Measurements from ENCODE around the gene SLC1A3.
"Not testable (repeated sequence)": the region's sequence is repeated elsewhere in the genome, so short reads cannot be mapped to it uniquely, and the experiment has no call there.

Gene SLC1A3

GRCh38 chr5:36606428-36607113 lies at the start of gene SLC1A3:
Gene SLC1A3, plus strand, starts transcription at chr5:36606606. Its CDS starts 1,818 bp downstream, at chr5:36608424.
- peak; percentile 57 for DNase-seq (ENCODE audit: low read depth, low spot score)

DNA sequence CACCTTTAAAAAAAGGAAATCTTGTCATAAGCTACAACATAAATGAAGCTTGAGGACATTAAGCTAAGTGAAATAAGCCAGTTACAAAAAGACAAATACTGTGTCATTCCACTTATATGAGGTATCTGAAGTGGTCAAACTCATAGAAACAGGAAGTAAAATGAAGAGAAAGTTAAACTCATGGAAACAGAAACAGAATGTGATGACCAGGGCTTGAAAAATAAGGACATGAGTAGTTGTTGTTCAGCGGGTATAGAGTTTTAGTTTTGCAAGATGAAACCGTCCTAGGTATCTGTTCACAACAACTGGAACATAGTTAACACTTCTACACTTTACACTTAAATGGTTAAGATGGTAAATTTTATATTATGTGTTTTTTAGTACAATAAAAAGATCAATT lies 47.8 kb upstream of the SLC1A3 start:
- no peak for DNase-seq (ENCODE audit: low read depth, low spot score)

DNA sequence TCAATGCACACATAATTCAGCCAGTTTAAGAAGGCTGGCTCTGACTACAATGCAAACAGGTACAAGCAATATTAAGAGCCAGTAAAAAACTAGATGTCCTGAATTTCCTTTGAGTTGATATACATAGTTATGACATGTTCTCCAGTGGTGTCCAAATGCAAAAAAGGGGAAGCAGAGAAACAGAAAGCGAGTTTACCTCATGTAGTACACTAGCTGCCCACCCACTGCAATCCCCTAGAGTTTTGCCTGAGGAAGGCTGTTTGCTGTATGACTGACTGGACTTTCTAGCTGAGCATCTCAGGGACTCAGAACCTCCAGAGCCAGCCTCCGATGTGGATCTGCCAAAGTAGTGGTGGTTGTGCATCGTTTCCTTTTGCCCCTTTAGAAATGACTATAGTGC lies 44.8 kb upstream of the SLC1A3 start:
- no peak for DNase-seq (ENCODE audit: low read depth, low spot score)

- no peak for DNase-seq (ENCODE audit: low read depth, low spot score)
Measured at GRCh38 chr5:36569491-36569890, 36.9 kb upstream of the SLC1A3 start.

GRCh38 chr5:36570301-36571095 lies 35.9 kb upstream of the SLC1A3 start:
- peak; percentile 84 for DNase-seq (ENCODE audit: low read depth, low spot score)

- no peak for DNase-seq (ENCODE audit: low read depth, low spot score)
Measured at GRCh38 chr5:36571401-36572042, 34.9 kb upstream of the SLC1A3 start.

GRCh38 chr5:36573438-36573837 lies 33.0 kb upstream of the SLC1A3 start:
- DNase-seq (ENCODE audit: low read depth, low spot score), result peak; percentile 66

GRCh38 chr5:36575361-36575781 lies 31.0 kb upstream of the SLC1A3 start:
- DNase-seq (ENCODE audit: low read depth, low spot score), result no peak

DNA sequence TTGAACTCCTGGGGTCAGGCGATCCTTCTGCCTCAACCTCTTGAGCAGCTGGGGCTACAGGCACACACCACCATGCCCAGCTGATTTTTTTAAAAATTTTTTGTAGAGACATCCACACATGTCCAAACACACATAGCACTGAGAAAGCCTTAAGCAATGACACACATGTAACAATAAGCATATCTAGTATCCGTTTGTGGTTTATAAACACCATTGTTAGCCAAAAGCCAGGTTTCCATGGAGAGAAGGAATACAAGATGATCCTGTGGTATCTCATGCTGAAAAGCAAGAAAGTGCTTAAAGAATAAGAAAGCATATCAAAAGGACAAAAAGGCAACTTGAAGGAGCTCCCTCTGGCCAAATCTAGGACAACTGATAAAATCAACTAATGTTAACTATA lies 29.7 kb upstream of the SLC1A3 start:
- DNase-seq (ENCODE audit: low read depth, low spot score), result no peak

- DNase-seq (ENCODE audit: low read depth, low spot score), result not testable (repeated sequence)
Measured at GRCh38 chr5:36579858-36580257, 26.5 kb upstream of the SLC1A3 start.

DNA sequence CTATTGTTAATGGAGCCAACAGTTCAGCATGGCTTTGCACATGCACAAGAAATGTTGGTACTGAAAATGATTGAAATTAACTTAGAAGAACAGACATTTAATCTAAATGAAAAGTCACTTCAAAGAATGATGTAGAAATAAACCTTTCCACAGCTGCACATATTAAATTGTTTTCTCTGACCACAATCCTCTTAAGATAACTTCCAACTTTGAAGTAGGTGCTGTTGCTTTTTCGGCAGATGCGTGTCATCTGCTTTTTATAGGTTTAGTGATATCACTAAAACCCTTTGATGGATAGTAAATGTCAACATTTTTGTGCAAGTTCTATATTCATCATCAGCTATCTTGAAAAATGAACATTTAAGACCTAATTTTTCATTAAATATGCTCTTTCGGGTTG lies 25.3 kb upstream of the SLC1A3 start:
- no peak for DNase-seq (ENCODE audit: low read depth, low spot score)

- DNase-seq (ENCODE audit: low read depth, low spot score), result no peak
Measured at GRCh38 chr5:36584009-36584875, 22.2 kb upstream of the SLC1A3 start.

DNA sequence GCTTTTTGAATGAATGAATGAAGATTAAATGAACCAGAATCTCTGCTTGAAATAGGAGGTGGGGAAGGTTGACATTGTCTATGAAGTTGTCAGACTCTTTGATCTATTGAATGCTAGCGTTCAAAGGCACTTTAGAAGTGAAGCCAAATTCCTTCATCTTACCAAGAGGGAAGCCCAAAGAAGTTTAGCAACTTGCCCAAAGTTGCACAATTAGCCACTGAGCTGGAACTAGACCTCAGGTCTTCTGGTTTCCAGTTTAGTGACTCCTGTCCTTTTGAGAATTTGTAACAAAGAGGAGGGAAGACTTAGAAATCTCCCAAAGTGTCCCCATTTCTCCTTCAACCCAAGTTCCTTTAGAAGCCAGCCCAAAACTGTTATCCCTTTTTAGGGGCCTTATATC lies 20.7 kb upstream of the SLC1A3 start:
- no peak for DNase-seq (ENCODE audit: low read depth, low spot score)

DNA sequence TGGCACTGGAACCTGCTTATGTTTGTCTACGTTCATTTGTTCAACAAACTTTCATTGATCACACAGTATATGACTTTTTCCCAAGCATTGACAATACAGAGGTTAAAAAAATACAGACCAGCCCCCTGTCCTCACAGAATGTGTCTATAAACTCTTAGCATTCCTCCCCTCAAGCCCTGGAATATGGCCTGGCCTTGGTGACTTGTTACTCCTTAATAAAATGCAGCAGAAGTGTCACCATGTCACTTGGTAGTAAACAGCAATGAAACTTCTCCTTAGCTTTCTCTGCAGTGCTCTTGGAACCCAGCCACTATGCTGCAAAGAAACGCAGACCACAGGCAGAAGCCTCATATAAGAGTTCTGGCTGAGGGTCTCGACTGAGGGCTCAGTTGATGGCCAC lies 19.1 kb upstream of the SLC1A3 start:
- no peak for DNase-seq (ENCODE audit: low read depth, low spot score)

GRCh38 chr5:36589735-36590134 lies 16.7 kb upstream of the SLC1A3 start:
- DNase-seq (ENCODE audit: low read depth, low spot score), result not testable (repeated sequence)

DNA sequence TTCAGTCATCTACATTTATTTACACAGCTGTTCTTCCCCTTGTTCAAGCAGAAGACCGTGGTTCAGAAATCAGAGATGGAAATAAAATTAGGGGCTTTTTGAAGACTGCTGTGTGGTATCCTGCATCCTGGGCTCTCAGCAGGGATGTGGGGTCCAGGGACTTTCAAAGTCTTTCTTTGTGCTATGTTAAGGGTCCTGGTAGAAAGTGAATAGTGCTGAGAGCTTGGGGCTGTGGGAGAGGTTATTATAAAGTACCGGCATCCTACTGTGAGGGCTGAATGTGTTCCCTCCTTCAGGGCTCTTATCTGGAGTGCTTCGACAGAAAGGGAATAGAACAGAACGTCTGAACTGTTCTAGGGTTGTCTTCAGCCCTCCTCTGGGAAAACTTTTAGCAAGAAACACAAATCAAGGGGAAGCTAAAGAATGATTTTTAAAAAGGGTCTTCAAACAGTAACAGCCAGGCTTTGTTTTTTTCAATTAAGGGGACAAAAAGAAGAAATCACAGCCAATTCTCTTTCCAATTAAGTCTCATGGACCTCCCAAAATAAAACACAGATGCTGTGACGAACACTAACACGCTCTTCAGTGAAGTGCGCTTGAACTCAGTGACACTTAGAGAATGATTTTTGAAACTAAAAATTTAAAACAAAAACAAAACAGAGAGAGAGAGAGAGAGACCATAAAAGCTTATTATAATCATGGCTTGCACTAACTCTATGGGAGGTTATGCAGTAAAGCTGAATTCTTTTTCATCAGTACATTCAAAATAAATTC lies 15.7 kb upstream of the SLC1A3 start:
- DNase-seq (ENCODE audit: low read depth, low spot score), result peak; percentile 98

DNA sequence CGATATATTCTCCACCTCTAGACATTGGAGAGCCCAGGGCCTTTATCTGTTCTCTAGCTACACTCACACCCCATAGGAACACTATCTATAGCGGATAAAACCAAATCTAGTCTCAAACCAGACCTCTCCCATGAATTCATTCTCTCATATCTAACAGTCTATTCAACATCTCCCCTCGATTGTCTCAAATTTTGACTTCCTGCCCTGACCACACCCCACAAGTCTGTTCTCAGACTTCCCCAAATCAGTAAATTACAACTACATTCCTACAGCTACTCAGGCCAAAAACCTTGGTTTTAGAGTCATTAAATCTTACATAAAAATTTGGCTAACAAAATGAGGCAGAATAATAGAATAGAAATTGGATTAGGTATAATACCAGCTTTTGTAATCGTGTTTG lies 12.5 kb upstream of the SLC1A3 start:
- no peak for DNase-seq (ENCODE audit: low read depth, low spot score)

- DNase-seq (ENCODE audit: low read depth, low spot score), result no peak
Measured at GRCh38 chr5:36596247-36596646, 10.2 kb upstream of the SLC1A3 start.

- DNase-seq (ENCODE audit: low read depth, low spot score), result no peak
Measured at GRCh38 chr5:36596756-36597155, 9.7 kb upstream of the SLC1A3 start.

GRCh38 chr5:36598045-36598444 lies 8.4 kb upstream of the SLC1A3 start:
- no peak for DNase-seq (ENCODE audit: low read depth, low spot score)

Data from smooth muscle cell of the brain vasculature (primary cell).